Bronchial epithelial cell (primary cell): Measurements from ENCODE around the gene ELMO1. TPM values are rescaled to one million over a fixed set of nuclear protein-coding genes. Genes with fewer than 3 reads are reported as not detected.

Source experiments
- DNase-seq: peaks from one replicate; pipeline ENCODE4 v3.0.0-alpha.2; 2010; ENCODE audit warnings: low read depth
- FAIRE-seq: peaks from 2 replicates; lab custom pipeline; 2011; peaks lifted over from hg19 to GRCh38; lab: Jason Lieb, UNC
- H3K27me3 ChIP-seq: 2 replicates; pipeline ENCODE4 v1.5.1; 2011; ENCODE audit warnings: low read length; ENCODE audit not compliant: control insufficient read depth, insufficient read depth
- H3K36me3 ChIP-seq: 2 replicates; pipeline ENCODE4 v1.5.1; 2011; ENCODE audit warnings: low read length; ENCODE audit not compliant: control insufficient read depth, insufficient read depth
- H3K4me3 ChIP-seq: 2 replicates; pipeline ENCODE4 v1.5.1; 2011; ENCODE audit warnings: mild to moderate bottlenecking, low read depth, low read length, control low read depth
- total RNA-seq: library from RNA; depleted of rRNA; stranded (reverse); fragments of >200 nt; gene quantifications from 2 replicates; pipeline ENCODE4 v1.2.1, GENCODE V29; 2014
- TF ChIP-seq, protein P1 (sequence below): IDR thresholded peaks from 2 replicates; pipeline ENCODE4 v1.5.1; 2011; ENCODE audit warnings: mild to moderate bottlenecking, moderate library complexity, low read length, control low read depth, inconsistent platforms; ENCODE audit not compliant: insufficient read depth, severe bottlenecking

ELMO1 gene
- total RNA-seq, 1 donor from 2014 or later, result under 0.01 TPM

- Histone ChIP-seq H3K27me3 (no peaks in the 10 kb centered on the region), H3K36me3 (no peaks in the 10 kb centered on the region), H3K4me3 (no peak overlapping the region)
- TF ChIP-seq, protein P1, sequence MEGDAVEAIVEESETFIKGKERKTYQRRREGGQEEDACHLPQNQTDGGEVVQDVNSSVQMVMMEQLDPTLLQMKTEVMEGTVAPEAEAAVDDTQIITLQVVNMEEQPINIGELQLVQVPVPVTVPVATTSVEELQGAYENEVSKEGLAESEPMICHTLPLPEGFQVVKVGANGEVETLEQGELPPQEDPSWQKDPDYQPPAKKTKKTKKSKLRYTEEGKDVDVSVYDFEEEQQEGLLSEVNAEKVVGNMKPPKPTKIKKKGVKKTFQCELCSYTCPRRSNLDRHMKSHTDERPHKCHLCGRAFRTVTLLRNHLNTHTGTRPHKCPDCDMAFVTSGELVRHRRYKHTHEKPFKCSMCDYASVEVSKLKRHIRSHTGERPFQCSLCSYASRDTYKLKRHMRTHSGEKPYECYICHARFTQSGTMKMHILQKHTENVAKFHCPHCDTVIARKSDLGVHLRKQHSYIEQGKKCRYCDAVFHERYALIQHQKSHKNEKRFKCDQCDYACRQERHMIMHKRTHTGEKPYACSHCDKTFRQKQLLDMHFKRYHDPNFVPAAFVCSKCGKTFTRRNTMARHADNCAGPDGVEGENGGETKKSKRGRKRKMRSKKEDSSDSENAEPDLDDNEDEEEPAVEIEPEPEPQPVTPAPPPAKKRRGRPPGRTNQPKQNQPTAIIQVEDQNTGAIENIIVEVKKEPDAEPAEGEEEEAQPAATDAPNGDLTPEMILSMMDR, result no peak
- FAIRE-seq (no peak), DNase-seq (no peak)
Observed at GRCh38 chr7:37016064-37016878, 432.4 kb downstream of the ELMO1 start.

GRCh38 chr7:37015353-37016034 lies 433.2 kb downstream of the ELMO1 start:
- TF ChIP-seq, protein P1, result no peak
- H3K36me3 ChIP-seq, result no peaks in the 10 kb centered on the region
- no peak for DNase-seq
- no peaks in the 10 kb centered on the region for H3K27me3 ChIP-seq
- no peak for FAIRE-seq
- no peak overlapping the region for H3K4me3 ChIP-seq

DNA sequence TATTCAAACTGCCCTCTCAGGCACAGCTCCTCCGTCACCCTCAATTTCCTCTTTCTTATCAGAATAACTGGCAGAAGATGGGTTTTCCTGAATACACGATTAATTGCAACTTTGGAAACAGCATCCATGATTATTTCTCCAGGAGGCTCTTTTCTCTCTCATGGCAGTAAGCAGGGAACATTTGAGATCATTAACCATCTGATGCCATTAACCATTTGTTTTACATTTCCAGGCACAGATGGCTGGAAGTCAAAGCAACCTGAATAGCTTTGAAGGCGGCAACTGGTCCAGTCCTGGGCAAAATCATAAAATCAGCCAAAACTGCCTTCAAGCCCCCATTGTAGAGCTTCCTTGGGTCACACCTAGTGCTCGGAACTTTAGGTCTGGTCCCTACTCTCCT lies 434.9 kb downstream of the ELMO1 start:
- TF ChIP-seq, protein P1, result no peak
- no peaks in the 10 kb centered on the region for H3K27me3 ChIP-seq
- FAIRE-seq (no peak), DNase-seq (no peak)
- no peaks in the 10 kb centered on the region for H3K36me3 ChIP-seq
- H3K4me3 ChIP-seq, result no peak overlapping the region

DNA sequence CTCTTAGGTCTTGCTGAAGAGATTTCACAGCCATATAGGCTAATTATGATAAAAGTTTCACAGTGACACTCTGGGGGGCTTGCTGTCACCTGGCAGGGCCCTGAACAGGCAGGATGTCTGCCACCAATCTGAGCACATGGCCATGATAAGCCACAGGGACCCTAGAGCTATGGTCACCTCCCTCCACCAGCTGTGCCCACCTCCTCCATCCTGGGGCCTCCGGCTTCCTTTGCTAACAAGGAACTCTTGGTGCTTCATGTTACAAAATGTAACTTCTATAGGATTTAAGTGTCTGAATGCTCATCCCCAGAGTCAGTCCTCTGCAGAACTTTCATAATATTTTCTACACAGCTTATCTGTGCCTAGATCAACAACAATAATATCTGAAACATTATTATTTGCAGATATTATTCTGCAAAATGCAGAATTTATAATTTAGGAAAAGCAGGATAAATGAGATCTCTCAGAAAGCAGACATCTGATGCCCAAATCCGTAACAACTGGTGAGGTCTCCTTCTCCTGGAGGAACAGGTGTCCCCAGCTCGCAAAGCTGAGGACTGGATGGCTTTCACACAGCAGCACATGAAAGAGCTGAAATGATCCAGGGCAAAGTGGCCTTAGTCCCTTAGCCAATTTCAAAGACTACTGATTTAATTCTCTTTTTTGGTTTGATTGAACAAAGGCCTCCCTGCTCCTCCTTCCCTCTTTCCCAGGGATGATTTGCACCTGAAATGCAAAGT lies 437.3 kb downstream of the ELMO1 start:
- H3K27me3 ChIP-seq, result no peaks in the 10 kb centered on the region
- FAIRE-seq, result no peak
- no peak overlapping the region for H3K4me3 ChIP-seq
- TF ChIP-seq, protein P1, result no peak
- DNase-seq, result no peak
- no peaks in the 10 kb centered on the region for H3K36me3 ChIP-seq

GRCh38 chr7:37009125-37009675 lies 439.5 kb downstream of the ELMO1 start:
- FAIRE-seq, result no peak
- TF ChIP-seq, protein P1, result no peak

More at GRCh38 chr7:37009125-37009675, 439.5 kb downstream of the ELMO1 start:
- no peaks in the 10 kb centered on the region for H3K36me3 ChIP-seq
- no peak overlapping the region for H3K4me3 ChIP-seq
- DNase-seq, result no peak
- H3K27me3 ChIP-seq, result no peaks in the 10 kb centered on the region
